22Rv1 (cell line): ENCODE data around the gene TCEA2.

Experiments
- CTCF ChIP-seq: fragments of 450-650 bp; IDR thresholded peaks from 2 replicates; pipeline ENCODE4 v1.5.1; 2017; ENCODE audit warnings: mild to moderate bottlenecking
- ZFX ChIP-seq: fragments of 450-650 bp; IDR thresholded peaks from 2 replicates; pipeline ENCODE4 v1.6.1; 2017; ENCODE audit warnings: antibody characterized with exemption, borderline replicate concordance

- TF ChIP-seq CTCF (no peak), ZFX (no peak)
Measured at GRCh38 chr20:64035933-64036345, 27.1 kb upstream of the TCEA2 start, which contains the start of gene C20orf204.
